Measurements from ENCODE around the gene SMPD3.

The SMPD3 gene

GRCh38 chr16:68351463-68351862, 96.8 kb downstream of the SMPD3 start:
- FAIRE-seq: no peak

DNA sequence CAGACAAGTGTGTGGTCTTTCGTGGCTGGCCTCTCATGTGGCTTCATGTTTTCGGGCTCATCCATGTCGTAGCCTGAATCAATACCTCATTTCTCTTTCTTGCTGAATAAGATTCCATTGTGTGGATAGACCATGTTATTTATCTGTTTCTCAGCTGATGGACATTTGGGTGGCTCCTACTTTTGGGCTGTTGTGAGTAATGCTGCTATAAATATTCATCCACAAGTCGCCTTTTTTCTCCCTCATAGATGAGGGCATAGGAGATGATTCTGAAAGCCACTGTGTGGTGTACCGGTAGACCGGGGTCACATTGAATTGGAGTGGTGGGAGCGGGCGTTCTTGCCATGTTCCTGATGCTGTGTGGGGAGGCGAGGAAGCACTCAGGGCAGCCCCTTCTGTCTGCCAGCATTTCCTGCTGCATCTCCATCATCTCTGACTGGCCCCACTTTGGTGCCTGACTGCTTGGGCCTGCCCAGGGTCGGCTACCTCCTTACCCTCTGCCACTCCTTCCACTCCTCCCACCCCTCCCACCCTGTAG, 97.4 kb downstream of the SMPD3 start:
- FAIRE-seq: no peak

GRCh38 chr16:68349838-68350410, 98.4 kb downstream of the SMPD3 start:
- FAIRE-seq: no peak

DNA sequence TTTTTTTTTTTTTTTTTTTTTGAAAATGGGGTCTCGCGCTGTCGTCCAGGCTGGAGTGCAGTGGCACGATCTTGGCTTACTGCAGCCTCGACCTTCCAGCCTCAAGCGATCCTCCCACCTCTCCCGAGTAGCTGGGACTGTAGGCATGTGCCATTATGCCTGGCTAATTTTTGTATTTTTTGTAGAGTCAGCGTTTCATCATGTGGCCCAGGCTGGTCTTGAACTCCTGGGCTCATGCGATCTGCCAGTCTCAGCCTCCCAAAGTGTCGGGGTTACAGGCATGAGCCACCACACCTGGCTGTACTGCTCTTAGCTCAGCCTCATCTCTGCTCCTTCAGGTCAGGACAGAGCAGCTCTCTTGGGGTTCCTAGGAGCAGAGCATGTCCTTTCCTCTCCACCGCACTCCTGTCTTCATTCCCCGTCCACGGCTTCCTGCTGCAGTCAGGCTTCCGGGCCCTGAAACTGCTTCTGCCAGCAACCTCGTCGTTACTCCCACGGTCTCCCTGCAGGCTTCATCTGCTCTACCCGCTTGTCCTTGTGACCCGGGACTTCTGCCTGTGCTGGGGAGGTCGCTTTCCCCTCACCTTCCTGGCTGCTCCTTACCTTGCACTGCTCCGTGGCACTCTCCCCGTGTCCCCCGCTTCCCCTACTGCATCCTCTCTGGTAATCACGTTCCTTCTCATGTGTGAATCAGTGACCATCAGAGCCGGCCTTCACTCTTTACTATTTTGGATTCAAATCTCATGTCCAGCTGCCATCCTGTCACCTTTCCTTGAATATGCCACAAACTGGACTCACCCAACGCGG, 99.5 kb downstream of the SMPD3 start:
- no peak for FAIRE-seq

DNA sequence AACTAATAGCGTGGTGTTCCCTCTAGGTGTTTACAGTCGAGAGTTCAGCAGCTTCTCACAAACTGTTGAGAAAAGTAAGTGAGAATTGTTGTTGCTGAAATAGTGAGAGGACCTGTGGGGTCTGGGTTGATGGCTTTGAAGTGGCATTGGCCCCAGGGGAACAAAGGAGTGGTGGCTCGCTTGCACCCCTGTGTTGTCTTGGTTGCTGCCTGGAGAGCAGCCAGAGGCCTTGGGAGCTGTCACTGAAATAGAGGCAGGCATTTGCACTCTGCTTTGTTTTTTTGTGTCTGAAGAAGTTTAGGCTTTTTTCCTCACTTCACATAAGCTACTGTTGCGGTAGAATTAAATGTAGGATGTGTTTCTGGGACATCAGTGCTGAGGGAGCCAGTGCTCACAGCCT, 100.7 kb downstream of the SMPD3 start:
- no peak for FAIRE-seq

DNA sequence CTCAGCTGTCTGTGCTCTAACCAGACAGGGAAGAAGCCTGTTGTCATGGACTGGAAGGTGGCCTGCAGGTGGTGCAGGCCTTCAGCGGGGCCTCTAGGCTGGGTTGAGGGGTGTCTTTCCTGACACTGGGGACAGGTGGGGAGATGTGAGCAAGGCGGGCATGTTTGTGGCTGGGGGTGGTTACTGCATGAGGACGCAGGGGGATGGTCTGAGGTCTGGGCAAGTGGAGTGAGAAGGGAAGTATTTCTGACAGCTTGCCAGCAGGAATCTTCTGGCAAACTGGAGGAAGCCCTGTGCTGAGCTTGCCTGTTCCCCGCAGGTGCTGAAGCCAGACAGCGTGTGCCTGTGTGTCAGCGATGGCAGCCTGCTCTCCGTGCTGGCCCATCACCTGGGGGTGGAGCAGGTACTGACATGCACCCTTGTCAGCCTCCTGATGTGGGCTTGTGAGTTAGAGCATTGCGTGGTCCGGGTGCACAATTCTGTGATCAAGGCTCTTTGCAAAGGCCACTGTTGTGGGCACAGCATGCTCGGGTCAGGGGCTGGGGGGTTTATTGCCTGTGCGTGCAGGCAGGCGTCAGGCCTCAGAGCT, 101.3 kb downstream of the SMPD3 start:
- FAIRE-seq: no peak

DNA sequence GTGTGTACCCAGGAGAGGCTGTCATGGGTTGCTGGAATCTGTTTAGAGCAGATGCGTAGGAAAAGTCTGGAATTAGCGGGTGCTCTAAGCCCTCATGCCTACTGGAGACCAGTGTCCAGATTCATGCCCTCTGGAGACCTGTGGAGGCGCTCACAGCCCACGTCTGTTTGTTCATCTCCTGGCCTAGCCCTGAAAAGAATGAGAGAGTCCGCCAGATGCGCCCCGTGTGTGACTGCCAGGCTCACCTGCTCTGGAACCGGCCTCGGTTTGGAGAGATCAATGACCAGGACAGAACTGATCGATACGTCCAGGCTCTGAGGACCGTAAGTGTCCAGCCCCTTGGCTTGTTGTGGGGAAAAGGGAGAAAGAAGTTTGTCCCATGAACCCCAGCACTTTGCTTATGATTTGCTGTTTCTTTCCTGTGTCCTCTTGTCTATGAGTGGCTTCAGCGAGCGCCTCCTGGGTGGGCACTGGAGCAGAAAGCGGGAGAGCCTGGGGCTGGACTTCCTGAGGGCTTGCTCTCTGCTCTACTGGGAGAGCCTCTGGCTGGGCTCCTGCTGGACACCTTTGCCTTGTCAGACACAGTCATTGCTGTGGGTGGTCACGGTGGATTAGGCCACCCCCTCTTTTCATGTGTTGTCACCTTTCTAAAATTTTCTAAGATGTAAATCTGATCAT, 102.2 kb downstream of the SMPD3 start:
- FAIRE-seq: no peak

DNA sequence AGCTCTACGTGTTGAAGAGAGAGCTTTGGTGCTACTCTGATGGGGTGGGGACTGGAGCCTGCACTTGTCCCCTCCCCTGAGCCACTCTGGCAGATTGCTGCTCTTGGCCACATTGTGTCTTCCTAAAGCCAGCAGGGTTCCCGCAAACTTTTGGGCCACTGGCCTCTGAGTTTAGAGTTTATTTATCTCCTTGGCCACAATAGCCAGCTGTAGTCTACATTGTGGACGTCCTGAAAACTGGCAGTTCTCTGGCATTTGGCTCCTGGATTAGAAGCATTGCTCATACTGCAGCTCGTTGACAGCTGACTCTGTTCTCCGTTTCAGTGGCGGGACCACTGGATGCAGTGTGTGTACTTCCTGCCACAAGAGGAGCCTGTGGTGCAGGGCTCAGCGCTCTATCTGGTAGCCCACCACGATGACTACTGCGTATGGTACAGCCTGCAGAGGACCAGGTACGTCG, 102.9 kb downstream of the SMPD3 start:
- no peak for FAIRE-seq

- no peak for FAIRE-seq
Observed at GRCh38 chr16:68344252-68344651, 104.1 kb downstream of the SMPD3 start.

GRCh38 chr16:68343137-68343536, 105.2 kb downstream of the SMPD3 start:
- FAIRE-seq: no peak

DNA sequence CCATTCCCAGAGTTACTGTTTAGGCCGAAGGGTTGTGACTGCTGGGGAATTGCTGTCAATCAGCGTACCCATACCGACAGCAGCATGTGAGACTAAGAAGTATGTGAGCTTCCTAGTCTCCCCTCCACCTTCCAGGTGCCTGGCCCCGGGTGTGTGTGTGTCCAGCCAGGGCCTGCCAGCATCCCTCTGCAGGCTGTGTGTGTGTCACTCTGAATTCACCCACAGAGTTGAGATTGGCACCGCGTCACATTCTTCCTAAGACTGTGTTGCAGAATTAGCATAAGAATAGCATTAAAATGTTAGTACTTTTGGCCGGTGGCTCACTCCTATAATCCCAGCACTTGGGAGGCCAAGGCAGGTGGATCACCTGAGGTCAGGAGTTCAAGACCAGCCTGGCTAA, 105.7 kb downstream of the SMPD3 start:
- no peak for FAIRE-seq

DNA sequence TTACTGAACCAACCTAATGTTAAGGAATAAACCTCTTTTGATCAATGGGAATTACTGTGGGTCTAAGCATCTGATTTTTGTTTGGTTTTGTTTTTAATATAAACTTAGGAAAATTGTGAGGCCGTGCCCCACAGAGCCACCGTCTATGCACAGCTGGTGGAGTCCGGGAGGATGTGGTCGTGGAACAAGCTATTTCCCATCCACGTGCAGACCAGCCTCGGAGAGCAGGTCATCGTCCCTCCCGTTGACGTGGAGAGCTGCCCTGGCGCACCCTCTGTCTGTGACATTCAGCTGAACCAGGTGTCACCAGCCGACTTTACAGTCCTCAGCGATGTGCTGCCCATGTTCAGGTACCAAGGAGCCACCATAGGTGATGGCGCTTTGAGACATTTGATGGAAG, 109.1 kb downstream of the SMPD3 start:
- no peak for FAIRE-seq

DNA sequence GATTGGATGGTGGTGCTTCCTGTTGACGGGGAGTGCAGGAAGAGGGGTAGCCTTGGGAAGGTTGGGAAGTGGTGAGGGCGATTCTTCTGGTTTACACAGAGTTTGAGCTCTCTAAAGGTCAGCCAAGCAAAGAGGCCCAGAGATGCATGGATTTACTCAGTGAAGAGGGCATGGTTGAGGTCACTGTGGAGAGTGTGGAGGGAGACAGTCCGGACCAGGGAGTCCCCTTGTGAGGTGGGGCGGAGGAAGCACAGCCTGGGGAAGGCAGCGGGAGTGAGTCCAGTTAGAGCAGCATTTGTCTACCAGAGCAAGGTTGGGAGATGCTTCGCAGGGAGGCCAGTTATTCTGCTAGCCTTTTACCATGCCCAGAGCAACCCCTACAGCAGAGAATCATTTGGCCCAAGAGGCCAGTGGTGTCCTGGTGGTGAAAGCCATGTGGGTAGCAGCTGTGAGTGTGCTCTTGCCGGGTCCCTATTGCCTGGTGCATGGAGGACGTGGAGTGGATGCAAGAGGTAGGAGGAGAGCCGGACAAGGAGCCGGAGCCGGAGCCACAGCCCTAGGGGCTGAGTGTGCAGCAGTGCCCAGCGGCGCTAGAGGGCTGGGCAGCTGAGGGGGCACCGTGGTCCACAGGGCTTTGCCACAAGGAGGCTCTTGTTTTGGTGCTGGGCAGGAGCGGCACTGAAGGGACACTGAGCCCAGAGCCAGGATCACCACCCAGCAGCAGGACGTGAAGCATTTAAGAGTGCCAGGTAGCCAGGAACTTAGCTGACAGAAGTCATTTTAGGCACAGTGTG, 109.8 kb downstream of the SMPD3 start:
- no peak for FAIRE-seq

DNA sequence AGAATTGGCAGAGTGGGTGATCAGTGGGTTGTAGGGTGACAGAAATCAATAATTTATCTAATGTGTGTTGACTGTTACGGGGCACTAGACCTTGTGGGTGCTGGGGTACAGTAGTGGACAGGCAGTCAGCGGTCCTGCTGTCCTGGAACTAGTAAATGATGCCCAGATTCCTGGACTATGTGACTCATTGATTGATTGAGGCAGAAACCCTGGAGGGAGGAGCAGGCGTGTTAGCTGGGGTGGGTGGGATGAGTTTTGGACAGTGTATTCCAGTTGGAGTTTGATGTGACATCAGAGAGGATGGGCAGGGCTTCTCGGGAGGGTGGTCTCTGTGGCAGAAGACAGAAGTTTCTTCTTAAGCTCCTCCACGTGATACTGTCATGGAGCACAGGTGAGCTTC, 113.1 kb downstream of the SMPD3 start:
- no peak for FAIRE-seq

DNA sequence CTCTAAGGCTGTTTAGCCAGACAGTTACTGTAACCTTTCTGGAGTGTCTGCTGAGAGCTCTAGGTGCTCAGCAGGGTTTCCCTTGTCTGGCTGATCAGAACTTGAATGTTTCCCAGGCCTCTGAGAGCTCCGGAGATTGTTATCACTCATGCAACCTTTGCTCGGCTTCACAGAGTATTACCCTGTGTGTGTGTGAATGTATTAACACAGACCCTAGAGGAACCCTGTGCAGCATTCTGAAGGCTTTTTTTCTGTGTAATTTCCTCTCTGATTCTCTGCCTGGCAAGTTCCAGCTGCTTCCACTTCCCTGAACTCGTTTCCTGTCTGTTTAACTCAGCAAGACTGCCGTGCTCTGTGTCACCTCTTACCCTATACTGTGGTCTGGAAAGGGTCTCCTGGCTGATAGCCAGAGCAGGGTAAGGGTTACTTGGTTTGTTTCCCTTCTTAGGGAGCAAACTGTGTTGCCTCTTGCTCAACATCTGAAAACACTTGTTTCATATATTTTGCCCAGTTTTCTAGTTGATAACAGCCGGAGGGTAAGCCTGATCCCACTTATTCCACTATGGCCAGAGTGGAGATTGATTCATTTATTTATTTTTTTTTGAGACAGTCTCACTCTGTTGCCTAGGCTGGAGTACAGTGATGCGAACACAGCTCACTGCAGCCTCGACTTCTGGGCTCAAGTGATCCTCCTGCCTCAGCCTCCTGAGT, 115.7 kb downstream of the SMPD3 start:
- no peak for FAIRE-seq

DNA sequence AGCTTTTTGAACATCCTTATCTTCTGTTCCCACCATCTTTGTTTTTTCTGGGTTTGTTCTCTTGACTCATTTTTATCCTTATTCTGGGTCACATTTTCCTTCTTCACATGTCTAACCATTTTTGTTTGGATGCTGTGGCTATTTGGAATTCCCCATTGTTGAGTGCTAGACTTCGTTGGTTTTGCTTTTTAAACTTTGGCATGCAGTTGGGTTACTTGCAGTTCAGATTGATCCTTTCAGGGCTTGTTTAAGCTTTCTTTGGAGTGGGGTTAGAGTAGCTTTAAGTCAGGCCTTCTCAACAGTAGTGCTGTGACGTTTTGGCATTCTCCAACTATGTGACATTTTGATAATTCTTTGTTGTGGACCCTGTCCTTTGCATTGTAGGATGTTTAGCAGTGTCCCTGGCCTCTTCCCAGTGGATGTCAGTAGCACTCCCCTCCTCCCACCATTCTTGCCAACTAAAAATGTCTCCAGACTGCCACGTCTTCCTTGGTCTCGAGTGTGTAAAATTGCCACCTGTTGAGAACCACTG, 116.4 kb downstream of the SMPD3 start:
- no peak for FAIRE-seq

DNA sequence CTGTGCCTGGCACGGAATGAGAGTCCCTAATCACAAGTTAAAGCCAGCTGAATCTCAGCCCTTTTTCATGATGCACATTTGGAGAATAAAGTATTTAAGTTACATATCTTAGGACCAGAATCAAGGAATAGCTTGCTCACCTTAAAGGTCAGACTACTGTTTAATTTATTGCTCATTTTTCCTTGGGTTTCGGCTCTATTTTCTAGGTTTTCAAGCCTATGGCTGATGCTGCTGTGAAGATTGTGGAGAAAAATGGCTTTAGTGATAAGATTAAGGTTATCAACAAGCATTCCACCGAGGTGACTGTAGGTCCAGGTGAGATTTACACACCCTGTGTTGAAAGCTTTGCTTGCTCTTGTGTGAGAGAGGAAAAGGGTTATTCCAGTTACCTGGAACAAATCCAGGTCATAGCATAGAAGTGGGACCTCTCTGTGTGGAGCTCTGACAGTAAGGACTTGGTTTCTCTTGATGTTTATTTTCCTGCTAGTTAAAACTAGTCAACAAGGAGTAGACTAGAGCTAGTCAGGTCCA, 119.4 kb downstream of the SMPD3 start:
- no peak for FAIRE-seq

DNA sequence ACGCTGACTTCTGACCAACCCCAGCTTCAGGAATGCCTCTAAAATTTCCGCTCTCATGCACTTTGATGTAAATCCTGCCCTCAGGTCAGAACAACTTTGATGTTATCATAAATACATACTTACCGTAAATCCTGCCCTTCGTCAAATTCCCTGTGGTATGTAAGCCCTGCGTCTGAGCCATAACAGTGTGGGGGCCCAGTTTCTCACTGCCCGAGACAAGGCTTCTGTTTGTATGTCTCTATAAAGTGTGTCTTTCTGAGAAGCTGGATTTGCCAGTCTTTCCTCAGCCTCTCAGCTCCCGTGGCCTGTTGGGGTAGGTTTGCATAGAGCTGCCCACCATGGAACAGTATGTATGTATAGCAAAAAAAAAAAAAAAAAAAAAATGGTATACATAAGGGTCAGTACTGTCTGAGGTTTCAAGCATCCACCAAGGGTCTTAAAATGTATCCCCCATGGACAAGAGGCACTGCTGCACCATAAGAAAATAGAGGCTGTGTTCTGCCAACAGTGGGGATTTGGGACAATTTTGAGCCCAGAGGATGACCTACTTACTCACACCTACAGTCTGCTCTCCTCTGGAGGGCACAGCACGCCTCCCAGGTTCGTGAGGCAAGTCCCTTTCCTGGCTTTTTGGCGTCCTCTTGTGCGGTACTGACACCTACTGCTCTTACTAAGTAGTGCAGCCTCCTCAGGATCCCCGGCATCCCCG, 120.0 kb downstream of the SMPD3 start:
- peak; percentile 78 for FAIRE-seq

DNA sequence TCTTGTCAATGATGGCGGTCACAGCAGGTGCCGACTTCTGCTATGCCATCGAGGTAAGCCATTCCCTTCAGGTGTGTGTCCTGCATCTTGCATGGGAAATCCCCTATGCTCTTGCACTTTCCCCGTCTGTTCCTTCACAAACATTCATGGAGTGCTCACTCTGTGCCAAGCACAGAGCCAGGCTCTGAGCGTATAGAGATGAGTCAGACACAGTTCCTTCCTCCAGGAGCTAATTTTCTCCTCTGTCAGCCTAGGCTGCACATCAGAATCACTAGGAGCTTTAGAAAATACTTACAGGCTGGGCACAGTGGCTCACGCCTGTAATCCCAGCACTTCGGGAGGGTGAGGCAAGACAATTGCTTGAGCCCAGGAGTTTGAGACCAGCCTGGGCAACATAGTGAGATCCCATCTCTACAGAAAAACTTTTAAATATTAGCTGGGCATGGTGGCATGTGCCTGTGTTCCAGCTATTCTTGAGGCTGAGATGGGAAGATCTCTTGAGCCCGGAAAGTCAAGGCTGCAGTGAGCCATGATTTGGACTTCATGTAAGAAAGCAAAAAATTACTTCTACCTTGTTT, 123.4 kb downstream of the SMPD3 start:
- no peak for FAIRE-seq

- no peak for FAIRE-seq
Observed at GRCh38 chr16:68324336-68324735, 124.0 kb downstream of the SMPD3 start.
